Fibroblast of skin of right quadriceps (primary cell): ENCODE data around the gene WFDC10A.
"Not testable (repeated sequence)": the region's sequence is repeated elsewhere in the genome, so short reads cannot be mapped to it uniquely, and the experiment has no call there.

Experiments used
- DNase-seq: peaks from one replicate; pipeline ENCODE4 v3.0.0-alpha.2; 2013

WFDC10A gene

GRCh38 chr20:45649312-45649863, 19.8 kb downstream of the WFDC10A start:
- no peak for DNase-seq

GRCh38 chr20:45651726-45652125, 22.2 kb downstream of the WFDC10A start:
- DNase-seq, result not testable (repeated sequence)

GRCh38 chr20:45657038-45657437, 27.5 kb downstream of the WFDC10A start:
- not testable (repeated sequence) for DNase-seq

- DNase-seq, result no peak
Measured at GRCh38 chr20:45670139-45670538, 40.6 kb downstream of the WFDC10A start, which contains the start of gene WFDC11. Gene WFDC11 (minus strand): TSS chr20:45670239. CDS start chr20:45650600, 19,639 bp downstream.

GRCh38 chr20:45672765-45673164, 43.2 kb downstream of the WFDC10A start:
- no peak for DNase-seq

- DNase-seq, result no peak
Measured at GRCh38 chr20:45679650-45680049, 50.1 kb downstream of the WFDC10A start.
